Measurements from ENCODE around the gene DTNBP1.

The DTNBP1 gene

DNA sequence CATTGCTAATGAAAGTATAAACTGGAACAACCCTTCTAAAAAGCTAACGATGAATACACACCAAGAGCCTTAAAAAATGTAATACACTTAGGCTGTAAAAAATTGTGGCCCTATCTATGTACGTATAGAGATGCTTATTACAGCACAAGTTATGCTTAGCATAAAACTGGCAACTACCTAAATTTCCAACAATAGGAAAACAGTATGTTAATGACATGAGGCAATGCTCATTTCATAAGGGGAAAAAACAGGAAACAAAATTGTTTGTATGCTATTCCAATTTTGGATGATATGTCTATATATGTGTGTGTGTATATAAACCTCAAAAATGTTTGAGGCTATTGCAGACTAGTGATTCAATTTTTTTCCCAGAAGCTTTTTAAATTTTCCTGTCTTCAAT, 82.5 kb downstream of the DTNBP1 start:
- Histone ChIP-seq H3K4me1 (ENCODE audit: insufficient read depth, low read length) (peaks cover 8% of the 10 kb centered on the region; the same call in 1 of the 2 replicates), H3K36me3 (ENCODE audit: insufficient read depth, low read depth, low read length) (no peaks in the 10 kb centered on the region), H3K27me3 (ENCODE audit: insufficient read depth, low read length) (no peaks in the 10 kb centered on the region), H3K9ac (ENCODE audit: low read depth, low read length) (no peak overlapping the region), H3K9me3 (ENCODE audit: insufficient read depth, low read depth, low read length) (no peaks in the 10 kb centered on the region), H3K27ac (ENCODE audit: low read length) (no peak overlapping the region), H3K4me3 (ENCODE audit: low read length) (no peak overlapping the region)

DNA sequence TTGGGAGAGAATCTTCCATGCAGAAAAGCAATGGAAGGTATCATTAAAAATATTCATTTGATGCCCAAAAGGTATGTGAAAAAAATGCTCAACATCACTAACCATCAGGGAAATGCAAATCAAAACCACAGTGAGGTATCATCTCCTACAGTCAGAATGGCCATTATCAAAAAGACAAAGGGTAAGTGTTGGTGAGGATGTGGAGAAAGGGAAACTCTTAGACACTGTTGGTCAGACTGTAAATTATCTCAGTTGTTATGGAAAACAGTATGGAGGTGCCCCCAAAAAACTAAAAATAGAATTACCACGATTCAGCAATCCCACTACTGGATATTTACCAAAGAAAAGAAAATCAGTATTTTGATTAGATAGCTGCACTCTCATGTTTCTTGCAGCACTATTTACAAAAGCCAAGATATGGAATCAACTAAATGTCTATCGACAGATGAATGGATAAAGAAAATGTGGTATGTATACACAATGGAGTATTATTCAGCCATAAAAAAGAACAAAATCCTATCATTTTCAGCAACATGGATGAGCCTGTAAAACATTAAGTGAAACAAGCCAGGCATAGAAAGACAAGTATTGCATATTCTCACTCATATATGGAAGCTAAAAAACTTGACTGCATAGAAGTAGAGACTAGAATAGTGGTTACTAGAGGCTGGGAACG, 84.0 kb downstream of the DTNBP1 start:
- H3K4me3 ChIP-seq (ENCODE audit: low read length): no peak overlapping the region
- no peak overlapping the region for H3K9ac ChIP-seq (ENCODE audit: low read depth, low read length)
- peaks cover 8% of the 10 kb centered on the region; the same call in 1 of the 2 replicates for H3K4me1 ChIP-seq (ENCODE audit: insufficient read depth, low read length)
- H3K36me3 ChIP-seq (ENCODE audit: insufficient read depth, low read depth, low read length): no peaks in the 10 kb centered on the region
- no peaks in the 10 kb centered on the region for H3K27me3 ChIP-seq (ENCODE audit: insufficient read depth, low read length)
- no peaks in the 10 kb centered on the region for H3K9me3 ChIP-seq (ENCODE audit: insufficient read depth, low read depth, low read length)
- no peak overlapping the region for H3K27ac ChIP-seq (ENCODE audit: low read length)

DNA sequence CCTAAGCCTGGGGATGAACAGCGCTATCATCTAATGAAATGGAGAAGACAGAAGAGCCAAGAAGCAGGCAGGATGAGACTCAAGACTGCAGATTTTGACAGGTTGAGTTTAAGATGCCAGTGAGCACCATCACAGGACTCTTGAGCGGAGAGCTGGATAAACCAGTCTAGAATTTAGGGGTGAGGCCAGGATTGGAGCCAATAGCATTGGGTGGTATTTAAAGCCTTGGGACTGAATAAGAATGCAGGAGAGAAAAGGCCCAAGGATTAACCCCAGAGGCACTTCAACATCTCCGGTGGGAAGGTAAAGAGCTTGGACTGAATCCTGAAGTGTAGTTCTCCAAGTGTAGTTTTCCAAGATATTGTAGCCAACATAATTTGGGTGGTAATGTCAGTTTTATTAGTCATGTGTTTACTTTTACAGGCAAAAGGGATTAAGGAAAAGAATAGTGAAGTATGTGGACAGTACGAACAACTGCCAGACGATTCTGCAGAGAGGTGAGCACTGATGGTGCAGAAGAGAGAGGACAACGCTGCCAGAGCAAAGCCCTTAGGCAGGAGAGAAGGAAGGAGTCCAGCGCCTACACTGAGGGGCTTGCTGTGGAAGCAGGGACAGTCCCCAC, 85.2 kb downstream of the DTNBP1 start:
- no peak overlapping the region for H3K9ac ChIP-seq (ENCODE audit: low read depth, low read length)
- H3K27ac ChIP-seq (ENCODE audit: low read length): no peak overlapping the region
- H3K9me3 ChIP-seq (ENCODE audit: insufficient read depth, low read depth, low read length): no peaks in the 10 kb centered on the region
- H3K4me3 ChIP-seq (ENCODE audit: low read length): no peak overlapping the region
- peaks cover 14% of the 10 kb centered on the region; the same call in 1 of the 2 replicates for H3K4me1 ChIP-seq (ENCODE audit: insufficient read depth, low read length)
- H3K36me3 ChIP-seq (ENCODE audit: insufficient read depth, low read depth, low read length): no peaks in the 10 kb centered on the region
- H3K27me3 ChIP-seq (ENCODE audit: insufficient read depth, low read length): no peaks in the 10 kb centered on the region

GRCh38 chr6:15577106-15577505, 85.7 kb downstream of the DTNBP1 start:
- H3K9ac ChIP-seq (ENCODE audit: low read depth, low read length): no peak overlapping the region
- H3K4me1 ChIP-seq (ENCODE audit: insufficient read depth, low read length): peaks cover 14% of the 10 kb centered on the region; the same call in 1 of the 2 replicates
- H3K4me3 ChIP-seq (ENCODE audit: low read length): no peak overlapping the region
- no peaks in the 10 kb centered on the region for H3K27me3 ChIP-seq (ENCODE audit: insufficient read depth, low read length)
- H3K27ac ChIP-seq (ENCODE audit: low read length): no peak overlapping the region
- no peaks in the 10 kb centered on the region for H3K9me3 ChIP-seq (ENCODE audit: insufficient read depth, low read depth, low read length)
- no peaks in the 10 kb centered on the region for H3K36me3 ChIP-seq (ENCODE audit: insufficient read depth, low read depth, low read length)

DNA sequence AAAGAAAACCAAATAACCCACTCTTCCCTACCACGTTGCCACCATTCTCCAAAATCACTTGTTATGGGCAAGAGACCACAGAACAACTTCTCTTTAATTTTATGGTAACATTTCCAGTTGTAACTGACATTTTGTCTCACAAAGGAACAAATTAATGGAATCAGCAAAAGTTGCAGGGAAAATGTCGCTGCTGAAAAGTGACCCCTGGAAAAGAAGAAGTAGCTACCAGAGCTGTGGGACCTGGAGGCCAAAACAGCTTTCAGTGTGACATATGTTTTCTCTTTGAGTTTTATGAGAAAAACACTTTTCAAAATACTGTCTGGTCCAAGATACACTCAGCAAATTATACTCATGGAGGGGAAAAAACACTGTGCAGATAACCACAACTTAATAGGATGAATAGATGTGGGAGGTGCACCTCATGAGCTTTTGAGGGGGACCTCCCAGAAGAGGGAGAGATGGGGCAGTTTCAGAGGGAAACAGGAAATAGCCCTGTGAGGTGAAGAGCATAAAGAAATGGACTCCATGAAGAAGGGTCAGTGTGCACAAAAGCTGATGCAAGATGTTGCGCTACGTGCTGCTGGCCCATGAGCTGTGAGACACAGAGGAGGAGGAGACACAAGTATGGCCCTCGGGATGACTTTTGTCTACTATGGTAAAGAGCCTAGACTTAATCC, 87.3 kb downstream of the DTNBP1 start:
- Histone ChIP-seq H3K9me3 (ENCODE audit: insufficient read depth, low read depth, low read length) (no peaks in the 10 kb centered on the region; the same call in 1 of the 2 replicates), H3K4me3 (ENCODE audit: low read length) (no peak overlapping the region), H3K4me1 (ENCODE audit: insufficient read depth, low read length) (peaks cover 14% of the 10 kb centered on the region; the same call in 1 of the 2 replicates), H3K36me3 (ENCODE audit: insufficient read depth, low read depth, low read length) (no peaks in the 10 kb centered on the region), H3K27me3 (ENCODE audit: insufficient read depth, low read length) (no peaks in the 10 kb centered on the region), H3K9ac (ENCODE audit: low read depth, low read length) (no peak overlapping the region), H3K27ac (ENCODE audit: low read length) (no peak overlapping the region)

- no peaks in the 10 kb centered on the region for H3K36me3 ChIP-seq (ENCODE audit: insufficient read depth, low read depth, low read length)
- H3K4me1 ChIP-seq (ENCODE audit: insufficient read depth, low read length): peaks cover 18% of the 10 kb centered on the region
- H3K9me3 ChIP-seq (ENCODE audit: insufficient read depth, low read depth, low read length): no peaks in the 10 kb centered on the region; the same call in 1 of the 2 replicates
- no peak overlapping the region for H3K27ac ChIP-seq (ENCODE audit: low read length)
- H3K4me3 ChIP-seq (ENCODE audit: low read length): no peak overlapping the region
- no peak overlapping the region for H3K9ac ChIP-seq (ENCODE audit: low read depth, low read length)
- no peaks in the 10 kb centered on the region for H3K27me3 ChIP-seq (ENCODE audit: insufficient read depth, low read length)
These were observed 88.3 kb downstream of the DTNBP1 start for GRCh38 chr6:15574486-15574885.

- no peaks in the 10 kb centered on the region; the same call in 1 of the 2 replicates for H3K9me3 ChIP-seq (ENCODE audit: insufficient read depth, low read depth, low read length)
- H3K9ac ChIP-seq (ENCODE audit: low read depth, low read length): no peak overlapping the region
- H3K4me1 ChIP-seq (ENCODE audit: insufficient read depth, low read length): peaks cover 20% of the 10 kb centered on the region
- no peaks in the 10 kb centered on the region for H3K36me3 ChIP-seq (ENCODE audit: insufficient read depth, low read depth, low read length)
- no peak overlapping the region for H3K4me3 ChIP-seq (ENCODE audit: low read length)
- H3K27me3 ChIP-seq (ENCODE audit: insufficient read depth, low read length): no peaks in the 10 kb centered on the region
- H3K27ac ChIP-seq (ENCODE audit: low read length): no peak overlapping the region
These were observed 88.8 kb downstream of the DTNBP1 start for GRCh38 chr6:15574023-15574422.

GRCh38 chr6:15573384-15573783, 89.4 kb downstream of the DTNBP1 start:
- Histone ChIP-seq H3K4me3 (ENCODE audit: low read length) (no peak overlapping the region), H3K27ac (ENCODE audit: low read length) (no peak overlapping the region), H3K4me1 (ENCODE audit: insufficient read depth, low read length) (peaks cover 20% of the 10 kb centered on the region), H3K36me3 (ENCODE audit: insufficient read depth, low read depth, low read length) (no peaks in the 10 kb centered on the region), H3K27me3 (ENCODE audit: insufficient read depth, low read length) (no peaks in the 10 kb centered on the region), H3K9me3 (ENCODE audit: insufficient read depth, low read depth, low read length) (no peaks in the 10 kb centered on the region; the same call in 1 of the 2 replicates), H3K9ac (ENCODE audit: low read depth, low read length) (no peak overlapping the region)

DNA sequence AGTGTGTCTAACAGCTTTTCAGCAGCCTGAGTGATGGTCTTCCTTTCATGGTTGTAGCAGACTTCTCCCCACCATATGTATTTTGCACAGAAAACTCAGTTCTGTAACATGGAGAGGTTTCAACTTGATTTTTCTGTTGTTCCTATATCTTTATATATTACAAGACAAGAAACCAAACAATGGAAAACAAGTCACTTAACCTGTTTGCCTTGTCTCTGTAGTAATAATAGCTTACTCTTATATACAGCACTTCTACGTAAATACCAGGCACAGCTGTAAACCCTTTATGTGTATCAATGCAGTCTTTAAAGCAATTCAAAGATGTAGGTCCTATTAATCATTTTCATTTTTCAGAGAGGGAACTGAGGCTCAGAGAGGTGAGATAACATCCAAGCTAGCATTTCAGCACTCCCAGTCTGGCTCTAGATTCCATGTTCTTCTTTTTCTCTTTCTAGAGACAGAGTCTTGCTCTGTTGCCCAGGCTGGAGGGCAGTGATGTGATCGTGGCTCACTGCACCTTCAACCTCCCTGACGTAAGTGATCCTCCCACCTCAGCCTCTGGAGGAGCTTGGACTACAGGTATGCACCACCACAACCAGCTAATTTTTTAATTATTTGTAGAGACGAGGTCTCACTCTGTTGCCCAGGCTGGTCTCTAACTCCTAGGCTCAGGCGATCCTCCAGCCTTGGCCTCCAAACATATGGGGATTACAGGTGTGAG, 90.4 kb downstream of the DTNBP1 start:
- no peaks in the 10 kb centered on the region; the same call in 1 of the 2 replicates for H3K9me3 ChIP-seq (ENCODE audit: insufficient read depth, low read depth, low read length)
- no peaks in the 10 kb centered on the region for H3K36me3 ChIP-seq (ENCODE audit: insufficient read depth, low read depth, low read length)
- no peak overlapping the region for H3K27ac ChIP-seq (ENCODE audit: low read length)
- no peak overlapping the region for H3K9ac ChIP-seq (ENCODE audit: low read depth, low read length)
- H3K4me3 ChIP-seq (ENCODE audit: low read length): no peak overlapping the region
- no peaks in the 10 kb centered on the region for H3K27me3 ChIP-seq (ENCODE audit: insufficient read depth, low read length)
- peaks cover 12% of the 10 kb centered on the region for H3K4me1 ChIP-seq (ENCODE audit: insufficient read depth, low read length)

DNA sequence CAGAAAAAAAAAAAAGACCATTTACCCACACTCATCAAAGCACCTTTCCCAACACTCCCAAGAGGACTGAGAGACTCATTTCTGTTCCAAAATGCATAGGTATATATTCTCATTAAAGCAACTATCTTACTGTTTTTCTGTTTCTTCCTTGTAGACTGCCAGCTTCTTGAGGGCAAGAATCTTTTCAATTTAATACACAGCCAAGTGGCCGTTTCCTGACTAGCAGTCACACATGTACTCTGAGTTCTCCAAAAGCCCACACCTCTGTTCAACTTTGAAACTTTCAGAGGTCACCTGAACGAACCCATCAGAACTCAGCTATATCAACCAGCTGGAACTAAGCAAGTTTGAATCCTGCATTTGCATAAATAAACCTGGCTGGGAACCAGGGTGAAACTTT, 92.7 kb downstream of the DTNBP1 start:
- no peaks in the 10 kb centered on the region for H3K27me3 ChIP-seq (ENCODE audit: insufficient read depth, low read length)
- peaks cover 12% of the 10 kb centered on the region for H3K4me1 ChIP-seq (ENCODE audit: insufficient read depth, low read length)
- no peak overlapping the region for H3K9ac ChIP-seq (ENCODE audit: low read depth, low read length)
- H3K27ac ChIP-seq (ENCODE audit: low read length): no peak overlapping the region
- no peaks in the 10 kb centered on the region; the same call in 1 of the 2 replicates for H3K9me3 ChIP-seq (ENCODE audit: insufficient read depth, low read depth, low read length)
- no peaks in the 10 kb centered on the region for H3K36me3 ChIP-seq (ENCODE audit: insufficient read depth, low read depth, low read length)
- no peak overlapping the region for H3K4me3 ChIP-seq (ENCODE audit: low read length)

Measured in iPS-20b (cell line).